Neural progenitor cell (in vitro differentiated cells): ENCODE measurements around the gene SPATA25. TPM values are rescaled to one million over a fixed set of nuclear protein-coding genes. Genes with fewer than 3 reads are reported as not detected.

Experiments
- DNase-seq: peaks from one replicate; pipeline ENCODE4 v3.0.0-alpha.2; 2016; ENCODE audit warnings: low spot score
- H2AFZ ChIP-seq: fragments of 200-600 bp; sonication (generic); replicated peaks from 2 replicates; pipeline ENCODE4 v1.6.1; 2016; ENCODE audit warnings: antibody characterized with exemption
- H3F3A ChIP-seq: fragments of 200-600 bp; sonication (generic); 2 replicates; pipeline ENCODE4 v1.6.1; 2016; ENCODE audit warnings: antibody characterized with exemption, low read depth
- H3K27ac ChIP-seq: fragments of 200-600 bp; sonication (generic); 2 replicates; pipeline ENCODE4 v1.5.1; 2016; ENCODE audit warnings: mild to moderate bottlenecking
- H3K27me3 ChIP-seq: fragments of 200-600 bp; sonication (generic); 2 replicates; pipeline ENCODE4 v1.6.1; 2016; ENCODE audit warnings: mild to moderate bottlenecking, moderate library complexity
- H3K36me3 ChIP-seq: fragments of 200-600 bp; sonication (generic); 2 replicates; pipeline ENCODE4 v1.5.1; 2016
- H3K4me1 ChIP-seq: fragments of 200-600 bp; sonication (generic); 2 replicates; pipeline ENCODE4 v1.6.1; 2016; ENCODE audit warnings: mixed run types
- H3K4me2 ChIP-seq: fragments of 200-600 bp; sonication (generic); 2 replicates; pipeline ENCODE4 v1.6.1; 2016
- H3K4me3 ChIP-seq: fragments of 200-600 bp; sonication (generic); 2 replicates; pipeline ENCODE4 v1.5.1; 2016
- H3K79me2 ChIP-seq: fragments of 200-600 bp; sonication (generic); 2 replicates; pipeline ENCODE4 v1.6.1; 2016; ENCODE audit warnings: low read depth
- H3K9ac ChIP-seq: fragments of 200-600 bp; sonication (generic); 2 replicates; pipeline ENCODE4 v1.6.1; 2016
- H3K9me3 ChIP-seq: fragments of 200-600 bp; sonication (generic); 2 replicates; pipeline ENCODE4 v1.5.1; 2016; ENCODE audit warnings: low read depth
- H4K20me1 ChIP-seq: fragments of 200-600 bp; sonication (generic); 2 replicates; pipeline ENCODE4 v1.6.1; 2016; ENCODE audit warnings: low read depth
- H3K27ac Mint-ChIP-seq: 3 replicates; pipeline ENCODE4 v1.8.0; 2021; ENCODE audit warnings: mixed read lengths
- H3K27me3 Mint-ChIP-seq: 2 replicates; pipeline ENCODE4 v1.8.0; 2022; ENCODE audit warnings: low read depth, mild to moderate bottlenecking, inconsistent platforms, moderate library complexity, mixed read lengths; ENCODE audit not compliant: insufficient read depth
- H3K36me3 Mint-ChIP-seq: 3 replicates; pipeline ENCODE4 v1.8.0; 2021; ENCODE audit warnings: mixed read lengths
- H3K4me1 Mint-ChIP-seq: 3 replicates; pipeline ENCODE4 v1.8.0; 2021; ENCODE audit warnings: mixed read lengths
- H3K4me3 Mint-ChIP-seq: 3 replicates; pipeline ENCODE4 v1.8.0; 2021; ENCODE audit warnings: mild to moderate bottlenecking, moderate library complexity, mixed read lengths
- H3K9me3 Mint-ChIP-seq: 3 replicates; pipeline ENCODE4 v1.8.0; 2020; ENCODE audit warnings: mixed read lengths
- EZH2 ChIP-seq: fragments of 200-600 bp; sonication (generic); IDR thresholded peaks from 2 replicates; pipeline ENCODE4 v1.6.1; 2017; ENCODE audit warnings: antibody characterized with exemption, mild to moderate bottlenecking, moderate library complexity
- EZH2phosphoT487 ChIP-seq: fragments of 200-600 bp; sonication (generic); IDR thresholded peaks from 2 replicates; pipeline ENCODE4 v1.6.1; 2017; ENCODE audit warnings: antibody characterized with exemption
- total RNA-seq: library from RNA; depleted of rRNA; stranded (reverse); fragments of >200 nt; gene quantifications from 2 replicates; pipeline ENCODE4 v1.2.3, GENCODE V29; 2015; ENCODE audit warnings: low replicate concordance
- TF ChIP-seq, protein P1 (sequence below): fragments of 200-600 bp; sonication (generic); IDR thresholded peaks from 2 replicates; pipeline ENCODE4 v1.5.1; 2017; ENCODE audit warnings: antibody characterized with exemption, mild to moderate bottlenecking

SPATA25 gene
- total RNA-seq, 1 donor from 2014 or later, result 0.54 TPM

DNA sequence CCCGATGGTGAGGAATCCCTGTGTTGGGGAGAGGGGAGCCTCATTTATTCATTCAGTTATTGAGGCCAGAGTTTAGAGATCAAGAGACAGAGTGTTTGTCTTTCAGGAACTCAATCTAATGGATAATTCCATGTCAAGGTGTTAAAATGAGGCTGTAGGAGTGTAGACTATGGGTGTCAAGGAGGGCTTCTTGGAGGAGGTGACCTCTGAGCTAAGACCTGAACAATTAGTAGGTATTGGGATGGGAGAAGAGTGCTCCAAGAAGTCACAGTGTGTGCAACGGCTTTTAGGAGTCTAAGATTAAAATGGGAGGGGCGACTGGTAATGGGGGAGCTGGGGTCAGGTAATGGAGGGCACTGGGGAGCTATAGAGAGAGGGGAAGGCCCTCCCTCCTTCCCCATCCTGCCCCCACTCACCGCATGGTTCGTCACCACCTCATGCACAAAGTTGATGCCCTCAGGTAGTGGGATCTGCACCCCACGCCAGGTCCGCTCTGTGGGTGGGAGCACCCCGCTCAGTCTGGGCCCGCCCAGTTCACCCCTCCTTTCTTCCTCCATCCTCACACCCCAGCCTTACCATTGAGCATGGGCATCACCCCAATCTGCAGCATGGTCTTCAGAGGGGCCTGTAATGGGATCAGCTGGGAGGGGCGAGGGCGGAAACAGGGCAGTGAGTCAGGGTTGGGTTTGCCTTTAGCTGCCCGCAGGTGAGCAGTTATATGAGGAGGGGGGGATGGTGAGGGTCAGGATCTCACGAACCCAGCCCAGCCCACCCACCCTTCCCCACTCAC, 11.8 kb upstream of the SPATA25 start:
- H3K27me3 Mint-ChIP-seq, result peaks cover 8% of the 10 kb centered on the region
- H3K36me3 Mint-ChIP-seq, result peaks cover 14% of the 10 kb centered on the region
- no peaks in the 10 kb centered on the region for H4K20me1 ChIP-seq
- H3K9ac ChIP-seq, result no peak overlapping the region
- no peaks in the 10 kb centered on the region for H3K27me3 ChIP-seq
- no peaks in the 10 kb centered on the region for H3K9me3 Mint-ChIP-seq
- H3K4me1 ChIP-seq, result no peaks in the 10 kb centered on the region
- no peak overlapping the region for H3K4me2 ChIP-seq
- H3K36me3 ChIP-seq, result no peaks in the 10 kb centered on the region
- no peak for TF ChIP-seq EZH2
- no peak for TF ChIP-seq EZH2phosphoT487
- TF ChIP-seq, protein P1, sequence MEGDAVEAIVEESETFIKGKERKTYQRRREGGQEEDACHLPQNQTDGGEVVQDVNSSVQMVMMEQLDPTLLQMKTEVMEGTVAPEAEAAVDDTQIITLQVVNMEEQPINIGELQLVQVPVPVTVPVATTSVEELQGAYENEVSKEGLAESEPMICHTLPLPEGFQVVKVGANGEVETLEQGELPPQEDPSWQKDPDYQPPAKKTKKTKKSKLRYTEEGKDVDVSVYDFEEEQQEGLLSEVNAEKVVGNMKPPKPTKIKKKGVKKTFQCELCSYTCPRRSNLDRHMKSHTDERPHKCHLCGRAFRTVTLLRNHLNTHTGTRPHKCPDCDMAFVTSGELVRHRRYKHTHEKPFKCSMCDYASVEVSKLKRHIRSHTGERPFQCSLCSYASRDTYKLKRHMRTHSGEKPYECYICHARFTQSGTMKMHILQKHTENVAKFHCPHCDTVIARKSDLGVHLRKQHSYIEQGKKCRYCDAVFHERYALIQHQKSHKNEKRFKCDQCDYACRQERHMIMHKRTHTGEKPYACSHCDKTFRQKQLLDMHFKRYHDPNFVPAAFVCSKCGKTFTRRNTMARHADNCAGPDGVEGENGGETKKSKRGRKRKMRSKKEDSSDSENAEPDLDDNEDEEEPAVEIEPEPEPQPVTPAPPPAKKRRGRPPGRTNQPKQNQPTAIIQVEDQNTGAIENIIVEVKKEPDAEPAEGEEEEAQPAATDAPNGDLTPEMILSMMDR, result no peak
- H3K27ac ChIP-seq, result no peak overlapping the region
- no peak overlapping the region for H3K4me3 Mint-ChIP-seq
- no peak for DNase-seq
- H3K9me3 ChIP-seq, result no peaks in the 10 kb centered on the region
- no peaks in the 10 kb centered on the region for H3K79me2 ChIP-seq
- H3K4me1 Mint-ChIP-seq, result peaks cover 3% of the 10 kb centered on the region
- no peak overlapping the region for H2AFZ ChIP-seq
- no peak overlapping the region for H3K27ac Mint-ChIP-seq
- no peak overlapping the region for H3K4me3 ChIP-seq
- H3F3A ChIP-seq, result no peaks in the 10 kb centered on the region

DNA sequence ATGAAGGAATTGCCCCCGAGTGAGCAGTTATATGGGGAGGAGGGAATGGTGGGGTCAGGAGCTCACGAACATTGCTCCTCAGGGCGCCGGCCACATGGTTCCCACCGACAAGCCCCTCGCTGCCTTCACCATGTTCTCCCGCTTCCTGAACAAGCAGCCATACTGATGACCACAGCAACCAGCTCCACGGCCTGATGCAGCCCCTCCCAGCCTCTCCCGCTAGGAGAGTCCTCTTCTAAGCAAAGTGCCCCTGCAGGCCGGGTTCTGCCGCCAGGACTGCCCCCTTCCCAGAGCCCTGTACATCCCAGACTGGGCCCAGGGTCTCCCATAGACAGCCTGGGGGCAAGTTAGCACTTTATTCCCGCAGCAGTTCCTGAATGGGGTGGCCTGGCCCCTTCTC, 10.9 kb upstream of the SPATA25 start:
- Histone ChIP-seq H4K20me1 (no peaks in the 10 kb centered on the region), H3K4me1 (no peaks in the 10 kb centered on the region), H3K9ac (no peak overlapping the region), H3F3A (no peaks in the 10 kb centered on the region), H3K36me3 (no peaks in the 10 kb centered on the region), H3K4me2 (no peak overlapping the region), H2AFZ (no peak overlapping the region), H3K27ac (no peak overlapping the region), H3K79me2 (no peaks in the 10 kb centered on the region), H3K4me3 (no peak overlapping the region), H3K9me3 (no peaks in the 10 kb centered on the region), H3K27me3 (no peaks in the 10 kb centered on the region)
- Mint-ChIP-seq H3K4me1 (peaks cover 11% of the 10 kb centered on the region), H3K9me3 (no peaks in the 10 kb centered on the region), H3K4me3 (no peak overlapping the region), H3K36me3 (peaks cover 15% of the 10 kb centered on the region), H3K27ac (no peak overlapping the region), H3K27me3 (peaks cover 10% of the 10 kb centered on the region)
- DNase-seq, result no peak
- TF ChIP-seq, protein P1, result no peak
- TF ChIP-seq EZH2phosphoT487 (no peak), EZH2 (no peak)

DNA sequence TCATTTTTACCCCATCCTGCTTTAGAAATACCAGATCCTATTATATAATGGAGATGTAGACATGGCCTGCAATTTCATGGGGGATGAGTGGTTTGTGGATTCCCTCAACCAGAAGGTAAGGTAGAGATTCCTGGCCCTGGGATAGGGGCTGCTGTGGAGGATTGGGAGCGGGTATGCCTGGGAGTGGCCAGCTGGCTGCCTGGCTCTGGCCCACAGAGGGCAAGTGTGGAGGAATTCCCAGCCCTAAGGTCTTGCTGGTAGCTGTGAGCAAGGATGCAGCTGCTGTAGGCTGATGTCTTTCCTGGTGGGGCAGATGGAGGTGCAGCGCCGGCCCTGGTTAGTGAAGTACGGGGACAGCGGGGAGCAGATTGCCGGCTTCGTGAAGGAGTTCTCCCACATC, 10.3 kb upstream of the SPATA25 start:
- Histone ChIP-seq H3K79me2 (no peaks in the 10 kb centered on the region), H3K4me3 (no peak overlapping the region), H3K9ac (no peak overlapping the region), H3K4me2 (no peak overlapping the region), H3K36me3 (no peaks in the 10 kb centered on the region), H4K20me1 (no peaks in the 10 kb centered on the region), H2AFZ (no peak overlapping the region), H3K4me1 (no peaks in the 10 kb centered on the region), H3K27me3 (no peaks in the 10 kb centered on the region), H3K9me3 (no peaks in the 10 kb centered on the region), H3F3A (no peaks in the 10 kb centered on the region), H3K27ac (no peak overlapping the region)
- Mint-ChIP-seq H3K36me3 (peaks cover 12% of the 10 kb centered on the region), H3K9me3 (no peaks in the 10 kb centered on the region), H3K27me3 (peaks cover 10% of the 10 kb centered on the region), H3K27ac (no peak overlapping the region), H3K4me3 (no peak overlapping the region), H3K4me1 (peaks cover 14% of the 10 kb centered on the region)
- TF ChIP-seq, protein P1, result no peak
- no peak for TF ChIP-seq EZH2
- DNase-seq, result no peak
